H1 (cell line): Measurements from ENCODE around the gene PTPRD. TPM values are rescaled to one million over a fixed set of nuclear protein-coding genes. Genes with fewer than 3 reads are reported as not detected.

Source experiments
- CBX5 ChIP-seq: fragments of 300-800, 300-1000 bp; sonication (generic); IDR thresholded peaks from 2 replicates; pipeline ENCODE4 v1.7.1; 2016; ENCODE audit warnings: antibody characterized with exemption, low read length, low read depth
- CEBPB ChIP-seq: IDR thresholded peaks from 2 replicates; pipeline ENCODE4 v1.6.1; 2012; ENCODE audit warnings: low read depth, low read length
- FOSL1 ChIP-seq: IDR thresholded peaks from 2 replicates; pipeline ENCODE4 v1.6.1; 2011; ENCODE audit warnings: mild to moderate bottlenecking, low read depth, low read length, moderate library complexity; ENCODE audit not compliant: insufficient read depth
- HDAC6 ChIP-seq: IDR thresholded peaks from one replicate; pipeline ENCODE4 v1.7.1; 2012; ENCODE audit warnings: low read depth, mild to moderate bottlenecking, inconsistent platforms, low read length, moderate library complexity
- KDM1A ChIP-seq: fragments of 200-600, 300-600 bp; sonication (generic); IDR thresholded peaks from 2 replicates; pipeline ENCODE4 v1.7.1; 2016; ENCODE audit warnings: mild to moderate bottlenecking, low read length, borderline replicate concordance
- MAFK ChIP-seq: IDR thresholded peaks from 2 replicates; pipeline ENCODE4 v1.6.1; 2012; ENCODE audit warnings: low read depth, mild to moderate bottlenecking, improper control_type of control experiment, low read length
- NANOG ChIP-seq: IDR thresholded peaks from 2 replicates; pipeline ENCODE4 v1.6.1; 2011; ENCODE audit warnings: low read length, low read depth, mild to moderate bottlenecking, inconsistent platforms; ENCODE audit not compliant: insufficient read depth, poor library complexity, severe bottlenecking
- PHF8 ChIP-seq: fragments of 200-600 bp; sonication (generic); conservative IDR thresholded peaks from 2 replicates; pipeline ENCODE4 v1.7.1; 2012; ENCODE audit warnings: low read depth, mild to moderate bottlenecking, inconsistent platforms, low read length, moderate library complexity
- POLR2A ChIP-seq, 2 experiments: IDR thresholded peaks; 1 replicate in 1 of 2; 2 replicates in 1 of 2; pipeline ENCODE4 v1.6.1; 2011; ENCODE audit warnings: low read depth in 2 of 2, low read length in 2 of 2, mild to moderate bottlenecking in 2 of 2; ENCODE audit errors: control extremely low read depth in 1 of 2
- SIN3A ChIP-seq, 2 experiments: IDR thresholded peaks in 1 of 2; conservative IDR thresholded peaks in 1 of 2; 2 replicates each; pipeline ENCODE4 v1.6.1; 2011 to 2012; ENCODE audit warnings: low read length in 2 of 2, improper control_type of control experiment in 1 of 2, low read depth in 1 of 2, mild to moderate bottlenecking in 1 of 2
- TAF1 ChIP-seq: IDR thresholded peaks from 2 replicates; pipeline ENCODE4 v1.6.1; 2011; ENCODE audit warnings: mild to moderate bottlenecking, low read depth, low read length
- TEAD4 ChIP-seq: IDR thresholded peaks from 2 replicates; pipeline ENCODE4 v1.6.1; 2012; ENCODE audit warnings: low read depth, low read length, inconsistent platforms, mixed read lengths
- polyA plus RNA-seq, 7 experiments: library from polyadenylated mRNA; depleted of rRNA in 3 of 7; stranded (reverse) in 5 of 7; unstranded in 2 of 7; fragments of >200 nt in 5 of 7; fragments of 200-250 nt in 2 of 7; gene quantifications; 1 replicate in 5 of 7; 2 replicates in 1 of 7; 4 replicates in 1 of 7; pipeline versions ENCODE4 v1.2.1 to v1.2.3, GENCODE V29; 2011 to 2013; ENCODE audit warnings: missing spikeins in 2 of 7, mixed read lengths in 2 of 7
- total RNA-seq: library from RNA; stranded (reverse); fragmentation: NEBNext Ultra II Directional; extraction: Animal tissue kit (Norgen Biotek cat#: 25700); gene quantifications from 2 replicates; pipeline ENCODE4 v1.2.1, GENCODE V29; 2021
- TF ChIP-seq, protein P1 (sequence below): fragments of 300-600 bp; sonication (generic); IDR thresholded peaks from 2 replicates; pipeline ENCODE4 v1.7.1; 2012; ENCODE audit warnings: low read length, moderate library complexity, mild to moderate bottlenecking, inconsistent platforms; ENCODE audit not compliant: insufficient replicate concordance

The PTPRD gene
- total and polyA plus RNA-seq, 2 of the 8 experiments (the other 6 are each of a cell fraction or from before 2014, with no cell fraction given): 17.2 to 77.0 TPM

GRCh38 chr9:8728910-8729309 is 1883.9 kb downstream of the PTPRD start (continued):
- TF ChIP-seq, protein P1, sequence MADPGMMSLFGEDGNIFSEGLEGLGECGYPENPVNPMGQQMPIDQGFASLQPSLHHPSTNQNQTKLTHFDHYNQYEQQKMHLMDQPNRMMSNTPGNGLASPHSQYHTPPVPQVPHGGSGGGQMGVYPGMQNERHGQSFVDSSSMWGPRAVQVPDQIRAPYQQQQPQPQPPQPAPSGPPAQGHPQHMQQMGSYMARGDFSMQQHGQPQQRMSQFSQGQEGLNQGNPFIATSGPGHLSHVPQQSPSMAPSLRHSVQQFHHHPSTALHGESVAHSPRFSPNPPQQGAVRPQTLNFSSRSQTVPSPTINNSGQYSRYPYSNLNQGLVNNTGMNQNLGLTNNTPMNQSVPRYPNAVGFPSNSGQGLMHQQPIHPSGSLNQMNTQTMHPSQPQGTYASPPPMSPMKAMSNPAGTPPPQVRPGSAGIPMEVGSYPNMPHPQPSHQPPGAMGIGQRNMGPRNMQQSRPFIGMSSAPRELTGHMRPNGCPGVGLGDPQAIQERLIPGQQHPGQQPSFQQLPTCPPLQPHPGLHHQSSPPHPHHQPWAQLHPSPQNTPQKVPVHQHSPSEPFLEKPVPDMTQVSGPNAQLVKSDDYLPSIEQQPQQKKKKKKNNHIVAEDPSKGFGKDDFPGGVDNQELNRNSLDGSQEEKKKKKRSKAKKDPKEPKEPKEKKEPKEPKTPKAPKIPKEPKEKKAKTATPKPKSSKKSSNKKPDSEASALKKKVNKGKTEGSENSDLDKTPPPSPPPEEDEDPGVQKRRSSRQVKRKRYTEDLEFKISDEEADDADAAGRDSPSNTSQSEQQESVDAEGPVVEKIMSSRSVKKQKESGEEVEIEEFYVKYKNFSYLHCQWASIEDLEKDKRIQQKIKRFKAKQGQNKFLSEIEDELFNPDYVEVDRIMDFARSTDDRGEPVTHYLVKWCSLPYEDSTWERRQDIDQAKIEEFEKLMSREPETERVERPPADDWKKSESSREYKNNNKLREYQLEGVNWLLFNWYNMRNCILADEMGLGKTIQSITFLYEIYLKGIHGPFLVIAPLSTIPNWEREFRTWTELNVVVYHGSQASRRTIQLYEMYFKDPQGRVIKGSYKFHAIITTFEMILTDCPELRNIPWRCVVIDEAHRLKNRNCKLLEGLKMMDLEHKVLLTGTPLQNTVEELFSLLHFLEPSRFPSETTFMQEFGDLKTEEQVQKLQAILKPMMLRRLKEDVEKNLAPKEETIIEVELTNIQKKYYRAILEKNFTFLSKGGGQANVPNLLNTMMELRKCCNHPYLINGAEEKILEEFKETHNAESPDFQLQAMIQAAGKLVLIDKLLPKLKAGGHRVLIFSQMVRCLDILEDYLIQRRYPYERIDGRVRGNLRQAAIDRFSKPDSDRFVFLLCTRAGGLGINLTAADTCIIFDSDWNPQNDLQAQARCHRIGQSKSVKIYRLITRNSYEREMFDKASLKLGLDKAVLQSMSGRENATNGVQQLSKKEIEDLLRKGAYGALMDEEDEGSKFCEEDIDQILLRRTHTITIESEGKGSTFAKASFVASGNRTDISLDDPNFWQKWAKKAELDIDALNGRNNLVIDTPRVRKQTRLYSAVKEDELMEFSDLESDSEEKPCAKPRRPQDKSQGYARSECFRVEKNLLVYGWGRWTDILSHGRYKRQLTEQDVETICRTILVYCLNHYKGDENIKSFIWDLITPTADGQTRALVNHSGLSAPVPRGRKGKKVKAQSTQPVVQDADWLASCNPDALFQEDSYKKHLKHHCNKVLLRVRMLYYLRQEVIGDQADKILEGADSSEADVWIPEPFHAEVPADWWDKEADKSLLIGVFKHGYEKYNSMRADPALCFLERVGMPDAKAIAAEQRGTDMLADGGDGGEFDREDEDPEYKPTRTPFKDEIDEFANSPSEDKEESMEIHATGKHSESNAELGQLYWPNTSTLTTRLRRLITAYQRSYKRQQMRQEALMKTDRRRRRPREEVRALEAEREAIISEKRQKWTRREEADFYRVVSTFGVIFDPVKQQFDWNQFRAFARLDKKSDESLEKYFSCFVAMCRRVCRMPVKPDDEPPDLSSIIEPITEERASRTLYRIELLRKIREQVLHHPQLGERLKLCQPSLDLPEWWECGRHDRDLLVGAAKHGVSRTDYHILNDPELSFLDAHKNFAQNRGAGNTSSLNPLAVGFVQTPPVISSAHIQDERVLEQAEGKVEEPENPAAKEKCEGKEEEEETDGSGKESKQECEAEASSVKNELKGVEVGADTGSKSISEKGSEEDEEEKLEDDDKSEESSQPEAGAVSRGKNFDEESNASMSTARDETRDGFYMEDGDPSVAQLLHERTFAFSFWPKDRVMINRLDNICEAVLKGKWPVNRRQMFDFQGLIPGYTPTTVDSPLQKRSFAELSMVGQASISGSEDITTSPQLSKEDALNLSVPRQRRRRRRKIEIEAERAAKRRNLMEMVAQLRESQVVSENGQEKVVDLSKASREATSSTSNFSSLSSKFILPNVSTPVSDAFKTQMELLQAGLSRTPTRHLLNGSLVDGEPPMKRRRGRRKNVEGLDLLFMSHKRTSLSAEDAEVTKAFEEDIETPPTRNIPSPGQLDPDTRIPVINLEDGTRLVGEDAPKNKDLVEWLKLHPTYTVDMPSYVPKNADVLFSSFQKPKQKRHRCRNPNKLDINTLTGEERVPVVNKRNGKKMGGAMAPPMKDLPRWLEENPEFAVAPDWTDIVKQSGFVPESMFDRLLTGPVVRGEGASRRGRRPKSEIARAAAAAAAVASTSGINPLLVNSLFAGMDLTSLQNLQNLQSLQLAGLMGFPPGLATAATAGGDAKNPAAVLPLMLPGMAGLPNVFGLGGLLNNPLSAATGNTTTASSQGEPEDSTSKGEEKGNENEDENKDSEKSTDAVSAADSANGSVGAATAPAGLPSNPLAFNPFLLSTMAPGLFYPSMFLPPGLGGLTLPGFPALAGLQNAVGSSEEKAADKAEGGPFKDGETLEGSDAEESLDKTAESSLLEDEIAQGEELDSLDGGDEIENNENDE: no peak
- TF ChIP-seq TEAD4 (no peak), HDAC6 (no peak), FOSL1 (no peak), CBX5 (no peak), TAF1 (no peak), POLR2A (IDR thresholded peaks at IDR 0.05; ENCODE audit: control extremely low read depth in 1 of 2, low read depth in 2 of 2, low read length in 2 of 2) (no peak), KDM1A (no peak), PHF8 (no peak), MAFK (no peak), SIN3A (conservative IDR thresholded peaks at IDR 0.05 in 1 of 2, IDR thresholded peaks at IDR 0.05 in 1 of 2; ENCODE audit: low read depth in 1 of 2, low read length in 2 of 2) (no peak), CEBPB (no peak), NANOG (no peak)
